GM10248 (cell line): ENCODE measurements around the gene CTXND1.

ENCODE experiments used
- CTCF ChIA-PET: fragments of 300-600 bp; sonication (Branson Sonifier 250); formaldehyde crosslinking; extraction: SDS; loops from one replicate; lab custom pipeline; 2021; ENCODE audit warnings: antibody characterized with exemption; lab: Yijun Ruan, JAX
- POLR2A ChIA-PET: fragments of 350-650 bp; sonication (Branson Sonifier 250); formaldehyde crosslinking; extraction: SDS; loops from one replicate; lab custom pipeline; 2020; ENCODE audit warnings: antibody characterized with exemption; lab: Yijun Ruan, JAX
- DNase-seq: peaks from one replicate; pipeline ENCODE4 v3.0.0; 2012; ENCODE audit errors: extremely low spot score
- CTCF ChIP-seq: IDR thresholded peaks from 2 replicates; pipeline ENCODE4 v1.5.1; 2012; ENCODE audit warnings: mild to moderate bottlenecking, low read depth; ENCODE audit errors: extremely low read depth, missing control alignments, control extremely low read depth

The CTXND1 gene

GRCh38 chr15:80286055-80286454 is 34.0 kb upstream of the CTXND1 start:
- CTCF ChIA-PET: no interaction called here
- no peak for TF ChIP-seq CTCF
- POLR2A ChIA-PET: no interaction called here
- no peak for DNase-seq

- CTCF ChIA-PET: interaction anchor here (1.1 kb wide), 1 partner anchor 11 kb away, joined by 3 read pairs; no protein-coding TSS in a partner anchor
Observed at GRCh38 chr15:80285379-80285778, 33.4 kb upstream of the CTXND1 start.

GRCh38 chr15:80283531-80283930 is 31.5 kb upstream of the CTXND1 start:
- no peak for TF ChIP-seq CTCF
- no peak for DNase-seq
- CTCF ChIA-PET: no interaction called here
- POLR2A ChIA-PET: no interaction called here

More at GRCh38 chr15:80285379-80285778, 33.4 kb upstream of the CTXND1 start:
- no peak for DNase-seq
- POLR2A ChIA-PET: no interaction called here
- TF ChIP-seq CTCF: no peak

GRCh38 chr15:80277147-80277546 is 25.1 kb upstream of the CTXND1 start:
- ChIA-PET CTCF (interaction anchor here (1.2 kb wide), 1 partner anchor 33 kb away, joined by 3 read pairs; no protein-coding TSS in a partner anchor), POLR2A (no interaction called here)
- no peak for TF ChIP-seq CTCF
- no peak for DNase-seq

GRCh38 chr15:80275961-80276360 is 23.9 kb upstream of the CTXND1 start:
- no peak for DNase-seq
- CTCF ChIA-PET: interaction anchor here (1.2 kb wide), 1 partner anchor 32 kb away, joined by 3 read pairs; no protein-coding TSS in a partner anchor
- TF ChIP-seq CTCF: no peak
- POLR2A ChIA-PET: no interaction called here

GRCh38 chr15:80274996-80275395 is 23.0 kb upstream of the CTXND1 start:
- ChIA-PET CTCF (no interaction called here), POLR2A (no interaction called here)
- TF ChIP-seq CTCF: no peak
- no peak for DNase-seq
